GM18861 (cell line): ENCODE results near the gene PIK3CD.
"Not testable (repeated sequence)": the region's sequence is repeated elsewhere in the genome, so short reads cannot be mapped to it uniquely, and the experiment has no call there.

Experiments used
- ATAC-seq: cut with Tn5 transposase; IDR thresholded peaks from one replicate; pipeline ENCODE4 v1.9.1; 2021; ENCODE audit not compliant: unreplicated experiment

PIK3CD gene

DNA sequence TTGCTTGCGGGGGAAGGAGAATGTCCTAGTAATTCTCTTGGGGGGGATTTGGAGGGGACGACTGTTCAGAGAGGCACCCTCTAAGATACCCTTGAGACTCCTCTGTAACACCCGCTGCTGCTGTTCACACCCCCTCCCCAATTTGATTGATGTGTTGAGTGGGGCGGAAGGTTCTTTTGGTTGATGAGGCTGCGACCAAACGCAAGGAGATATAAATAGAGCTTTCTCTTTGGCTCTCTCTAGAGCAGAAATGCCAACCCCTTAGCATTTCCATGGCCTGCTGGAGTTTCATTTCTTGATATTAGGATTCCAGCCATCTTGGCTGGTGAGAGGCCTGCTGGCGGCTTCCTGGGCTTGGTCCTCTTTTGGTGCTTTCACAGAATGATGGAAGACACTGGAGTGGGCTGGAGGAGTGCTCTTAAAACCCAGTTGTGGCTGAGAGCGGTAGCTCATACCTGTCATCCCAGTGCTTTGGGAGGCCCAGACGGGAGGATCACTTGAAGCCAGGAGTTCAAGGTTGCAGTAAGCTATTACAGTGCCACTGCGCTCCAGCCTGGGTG is 2.0 kb downstream of the PIK3CD start:
- ATAC-seq = no peak

DNA sequence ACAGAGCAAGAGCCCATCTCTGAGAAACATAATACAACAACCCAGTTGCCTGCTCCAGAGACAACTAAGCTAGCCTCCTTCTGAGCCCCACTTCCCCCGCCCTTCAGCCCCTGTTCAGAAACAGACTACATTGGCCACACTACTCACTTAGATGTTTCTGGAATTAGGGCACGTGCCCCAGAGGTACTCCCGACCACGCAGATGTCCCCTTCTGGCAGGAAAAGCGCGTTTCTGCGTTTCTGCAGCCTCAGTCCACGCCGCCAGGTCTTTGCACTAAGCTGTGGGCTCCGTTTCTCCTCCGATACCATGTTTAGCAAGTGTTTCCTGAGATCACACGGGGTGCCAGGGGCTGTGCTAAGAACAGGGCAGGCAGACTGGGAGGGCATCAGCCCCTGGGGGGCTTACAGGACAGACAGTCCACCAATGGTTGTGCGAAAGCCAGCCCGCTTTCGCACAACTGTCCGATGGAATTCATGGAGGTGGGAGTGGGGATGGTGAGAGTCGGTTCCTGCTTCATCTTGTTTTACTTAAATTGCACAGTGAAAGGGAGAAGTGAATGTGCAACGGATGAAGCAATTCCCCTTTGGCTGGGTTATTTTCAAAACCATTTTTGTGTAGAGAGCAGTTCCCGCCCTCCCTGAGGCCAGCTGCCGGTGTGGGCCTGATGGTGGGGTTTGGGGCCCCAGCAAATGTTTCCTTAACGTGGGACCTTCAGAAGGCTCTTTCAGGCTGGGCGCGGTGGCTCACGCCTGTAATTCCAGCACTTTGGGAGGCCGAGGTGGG is 2.7 kb downstream of the PIK3CD start:
- ATAC-seq = no peak

DNA sequence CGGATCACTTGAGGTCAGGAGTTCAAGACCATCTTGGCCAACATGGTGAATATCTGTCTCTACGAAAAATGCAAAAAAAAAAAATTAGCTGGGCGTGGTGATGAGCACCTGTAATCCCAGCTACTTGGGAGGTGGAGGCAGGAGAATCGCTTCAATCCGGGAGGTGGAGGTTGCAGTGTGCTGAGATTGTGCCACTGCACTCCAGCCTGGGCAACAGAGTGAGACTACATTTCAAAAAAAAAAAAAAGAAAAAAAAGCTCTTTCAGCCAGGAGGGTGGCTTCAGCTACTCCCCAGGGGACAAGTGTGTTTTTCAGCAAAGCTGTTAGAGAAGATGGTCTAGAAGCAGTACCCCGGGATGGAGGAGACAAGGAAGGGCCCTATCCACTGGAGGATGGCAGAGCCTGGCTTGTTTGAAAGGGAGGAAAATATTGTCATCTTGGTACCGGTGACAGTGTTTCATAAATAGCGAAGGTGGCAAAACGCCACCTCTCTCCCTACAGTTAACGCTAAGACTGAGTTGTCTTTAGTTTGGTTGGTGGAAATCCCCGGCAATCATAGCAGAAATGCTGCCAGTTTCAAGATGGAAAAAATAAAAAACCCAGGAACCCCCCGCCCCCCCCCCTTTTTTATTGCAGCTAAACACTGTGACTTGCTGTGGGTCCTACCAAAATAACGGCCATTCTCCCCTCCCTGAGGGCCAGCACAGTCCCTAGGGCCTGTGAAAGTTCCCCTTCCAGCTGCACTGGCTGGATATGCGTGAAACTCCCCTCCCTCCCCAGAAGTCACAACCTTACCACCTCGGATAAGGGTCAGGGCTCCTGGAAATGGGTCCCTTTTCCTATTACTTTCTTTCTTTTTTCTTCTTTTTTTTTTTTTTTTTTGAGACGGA is 3.5 kb downstream of the PIK3CD start:
- peak; percentile 28 for ATAC-seq

DNA sequence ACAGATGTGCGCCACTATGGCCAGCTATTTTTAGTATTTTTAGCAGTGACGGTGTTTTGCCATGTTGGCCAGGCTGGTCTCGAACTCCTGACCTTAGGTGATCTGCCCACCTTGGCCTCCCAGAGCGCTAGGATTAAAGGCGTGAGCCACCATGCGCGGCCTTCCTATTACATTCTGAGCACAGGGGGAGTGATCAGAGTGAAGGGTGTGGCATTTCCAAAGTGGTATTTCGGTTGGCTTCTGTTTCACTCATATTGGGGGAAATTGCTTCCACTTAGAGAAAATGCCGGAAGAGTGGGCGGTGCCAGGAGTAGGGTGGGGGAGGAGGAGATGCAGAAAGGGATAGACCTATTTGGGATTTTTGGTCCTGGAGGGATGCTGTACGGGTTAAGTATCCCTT is 4.3 kb downstream of the PIK3CD start:
- no peak for ATAC-seq

DNA sequence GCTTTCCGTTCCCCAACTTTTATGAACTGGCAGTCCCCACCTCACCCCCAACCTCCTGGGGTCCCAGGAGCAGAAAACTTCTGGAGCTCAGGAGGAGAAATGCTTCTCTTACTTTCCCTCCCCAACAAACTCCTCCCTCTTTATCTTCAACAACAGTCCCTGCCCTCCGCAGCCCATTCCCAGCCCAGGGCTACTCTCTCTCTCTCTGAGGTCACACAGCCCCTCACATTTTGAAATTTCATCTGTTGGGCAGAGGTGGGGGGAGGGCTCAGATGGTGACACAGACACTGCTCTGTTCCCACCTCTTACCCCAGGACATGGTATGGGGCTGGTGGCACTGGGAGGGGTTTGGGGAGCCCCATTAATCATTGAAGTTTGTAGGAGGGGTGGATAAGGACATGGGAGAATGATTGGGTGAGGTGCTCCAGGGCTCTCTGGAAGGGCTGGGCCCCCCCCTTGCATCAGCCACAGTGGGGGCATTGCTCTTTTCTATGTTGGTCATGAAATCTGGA is 6.0 kb downstream of the PIK3CD start:
- no peak for ATAC-seq

DNA sequence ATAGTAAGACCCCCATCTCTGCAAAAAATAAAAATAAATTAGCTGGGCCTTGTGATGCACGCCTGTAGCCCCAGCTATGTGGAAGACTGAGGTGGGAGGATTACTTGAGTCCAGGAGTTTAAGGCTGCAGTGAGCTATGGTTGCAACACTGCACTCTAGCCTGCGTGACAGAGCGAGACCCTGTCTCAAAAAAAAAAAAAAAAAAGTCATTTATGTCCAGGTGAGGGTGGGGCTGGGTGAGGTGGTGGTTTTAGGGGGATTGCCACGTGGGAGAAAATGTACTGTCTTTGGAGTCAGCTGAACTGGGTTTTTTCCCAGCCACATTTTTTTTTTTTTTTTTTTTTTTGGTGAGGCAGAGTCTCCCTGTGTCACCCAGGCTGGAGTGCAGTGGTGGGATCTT is 6.7 kb downstream of the PIK3CD start:
- no peak for ATAC-seq

DNA sequence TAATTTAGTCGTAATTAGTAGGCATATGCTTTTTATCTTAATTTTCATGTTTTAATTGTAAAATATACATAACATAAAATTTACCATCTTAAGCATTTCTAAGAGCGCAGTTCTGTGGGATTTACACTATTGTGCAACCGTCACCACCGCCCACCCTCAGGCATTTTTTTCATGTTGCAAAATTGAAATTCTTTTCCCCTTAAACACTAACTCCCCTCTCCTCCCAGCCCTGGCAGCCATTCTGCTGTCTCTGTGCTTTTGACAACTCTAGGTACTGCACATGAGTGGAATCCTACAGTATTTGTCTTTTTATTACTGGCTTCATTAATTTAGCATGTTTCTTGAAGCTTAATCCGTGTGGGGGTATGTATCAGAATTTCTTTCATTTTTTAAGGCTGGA is 7.8 kb downstream of the PIK3CD start:
- ATAC-seq = no peak

DNA sequence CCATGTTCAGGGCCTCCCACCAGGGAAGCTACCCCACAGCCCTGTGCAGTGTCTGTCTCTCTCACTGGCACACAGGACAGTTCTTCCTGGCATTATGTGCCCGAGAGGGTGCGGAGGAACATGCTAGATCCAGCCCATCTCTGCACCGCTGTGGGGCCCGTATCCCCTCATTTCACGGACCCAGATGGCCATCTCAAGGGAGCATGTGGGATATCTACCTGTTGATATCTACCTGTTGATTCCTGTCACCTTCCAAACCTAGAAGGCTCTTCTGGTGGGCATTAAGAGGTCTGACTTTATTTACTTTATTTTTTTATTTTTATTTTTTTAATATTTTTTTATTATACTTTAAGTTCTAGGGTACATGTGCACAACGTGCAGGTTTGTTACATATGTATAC is 11.7 kb downstream of the PIK3CD start:
- no peak for ATAC-seq

DNA sequence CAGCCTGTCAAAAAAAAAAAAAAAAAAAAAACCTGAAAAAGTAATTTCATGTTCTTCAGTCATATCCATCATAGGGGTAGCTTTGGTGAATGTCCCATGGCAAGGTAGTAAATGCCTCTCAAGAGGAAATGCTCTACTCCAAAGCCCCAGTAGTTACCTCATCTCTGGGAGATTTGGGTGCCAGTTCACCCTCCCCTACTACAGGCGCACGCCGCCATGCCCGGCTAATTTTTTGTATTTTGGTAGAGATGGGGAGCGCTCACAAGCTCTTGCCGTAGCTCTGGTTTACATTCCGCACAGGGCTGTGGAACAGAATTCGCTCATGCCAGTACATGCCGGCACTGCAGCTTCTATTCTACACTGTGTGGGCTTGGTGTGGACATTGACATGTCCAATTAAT is 13.7 kb downstream of the PIK3CD start:
- no peak for ATAC-seq

DNA sequence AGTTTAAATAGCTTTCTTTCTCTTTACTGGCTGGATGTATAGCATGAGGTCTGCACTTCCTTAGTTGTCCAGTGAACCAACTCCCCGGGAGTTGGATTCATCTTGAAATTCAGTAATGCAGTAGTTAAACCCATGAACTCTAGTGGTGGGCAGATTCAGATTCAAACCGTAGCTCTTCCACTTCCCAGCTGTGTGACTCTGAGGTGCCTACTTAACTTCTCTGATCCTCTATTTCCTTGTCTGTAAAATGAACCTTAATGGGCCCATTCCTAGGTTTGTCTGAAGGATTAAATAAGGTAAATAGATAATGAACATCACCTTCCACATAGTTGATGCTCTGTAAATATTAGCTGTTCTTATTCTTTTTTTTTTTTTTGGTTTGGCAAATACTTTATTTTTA is 16.5 kb downstream of the PIK3CD start:
- ATAC-seq = no peak

DNA sequence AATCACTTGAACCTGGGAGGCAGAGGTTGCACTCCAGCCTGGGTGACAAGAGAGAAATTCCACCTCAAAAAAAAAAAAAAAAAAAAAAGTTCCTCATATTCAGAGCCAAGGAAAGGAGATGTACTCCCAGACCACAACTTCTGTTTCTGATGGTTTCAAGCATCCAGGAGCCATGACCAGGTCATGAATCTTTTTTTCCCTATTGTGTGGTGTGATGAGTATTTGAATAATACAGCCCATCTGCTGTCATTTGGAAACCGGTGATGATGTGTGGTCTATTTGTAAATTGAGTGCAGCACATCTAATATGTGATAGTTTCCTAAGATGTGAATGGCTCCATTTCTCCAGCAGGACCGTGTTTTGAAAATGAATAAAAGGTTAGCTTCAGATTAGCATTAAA is 18.6 kb downstream of the PIK3CD start:
- no peak for ATAC-seq

DNA sequence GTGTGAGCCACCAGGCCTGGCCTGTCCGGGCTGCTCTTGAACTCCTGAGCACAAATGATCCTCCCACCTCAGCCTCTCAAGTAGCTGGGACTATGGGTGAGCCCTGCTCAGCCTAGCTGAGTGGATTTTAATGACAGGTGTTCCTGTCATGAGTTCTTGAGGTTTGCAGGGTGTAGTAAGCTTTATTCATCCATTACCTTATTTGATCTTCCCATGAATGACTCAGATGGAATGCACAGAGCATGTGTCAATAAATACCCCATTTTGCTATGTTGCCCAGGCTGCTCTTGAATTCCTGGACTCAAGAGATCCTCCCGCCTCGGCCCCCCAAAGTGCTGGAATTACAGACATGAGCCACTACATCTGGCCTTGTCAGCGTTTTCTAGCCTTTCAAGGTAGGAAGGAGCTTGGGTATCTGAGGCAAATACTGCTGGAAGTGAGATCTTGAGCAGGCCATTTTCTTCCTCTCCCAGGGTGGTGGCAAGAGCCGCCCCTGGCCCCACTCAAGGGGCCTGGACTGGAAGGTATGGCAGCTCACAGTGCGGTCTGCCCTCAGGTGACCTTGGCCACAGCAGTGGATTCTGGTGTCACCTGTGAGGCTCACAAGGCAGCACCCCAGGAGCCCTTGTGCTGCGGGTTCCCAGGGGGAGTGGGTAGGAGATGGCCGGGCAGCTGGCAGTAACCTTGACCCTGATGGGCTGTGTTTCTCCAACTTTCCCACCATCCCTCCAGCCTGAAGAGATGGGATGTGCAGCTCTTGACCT is 20.0 kb downstream of the PIK3CD start:
- no peak for ATAC-seq

DNA sequence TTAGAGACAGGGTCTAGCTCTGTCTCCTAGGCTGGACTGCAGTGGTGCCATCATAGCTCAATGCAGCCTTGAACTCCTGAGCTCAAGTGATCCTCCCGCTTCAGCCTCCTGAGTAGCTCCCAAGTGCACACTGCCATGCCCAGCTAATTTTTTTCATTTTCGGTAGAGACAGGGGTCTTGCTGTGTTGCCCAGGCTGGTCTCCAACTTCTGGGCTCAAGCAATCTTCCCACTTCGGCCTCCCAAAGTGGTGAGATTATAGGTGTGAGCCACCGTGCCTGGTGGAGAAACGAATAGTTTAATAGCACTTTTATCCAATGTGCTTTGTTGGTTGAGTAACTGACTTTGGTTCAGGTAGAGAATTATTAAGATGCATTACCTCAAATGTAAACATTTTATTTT is 20.9 kb downstream of the PIK3CD start:
- ATAC-seq = no peak

DNA sequence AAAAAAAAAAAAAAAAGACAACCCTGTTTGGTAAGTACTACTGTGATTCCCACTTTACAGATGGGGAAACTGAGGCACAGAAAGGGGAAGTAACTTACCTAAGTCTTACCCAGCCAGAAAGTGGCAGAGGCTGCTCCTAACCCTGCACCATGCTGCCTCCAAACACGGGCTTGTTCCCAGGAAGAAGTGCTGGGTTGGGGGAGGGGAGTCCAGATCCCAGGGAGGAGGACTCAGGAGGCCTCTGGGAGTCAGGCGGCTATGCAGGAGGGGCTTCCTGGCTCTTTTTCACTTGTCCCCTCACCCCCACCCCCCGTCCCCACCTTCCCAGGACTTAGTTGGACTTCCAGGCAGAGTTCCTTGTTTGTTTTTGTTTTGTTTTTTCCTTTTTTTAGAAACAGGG is 23.9 kb downstream of the PIK3CD start:
- ATAC-seq = no peak

DNA sequence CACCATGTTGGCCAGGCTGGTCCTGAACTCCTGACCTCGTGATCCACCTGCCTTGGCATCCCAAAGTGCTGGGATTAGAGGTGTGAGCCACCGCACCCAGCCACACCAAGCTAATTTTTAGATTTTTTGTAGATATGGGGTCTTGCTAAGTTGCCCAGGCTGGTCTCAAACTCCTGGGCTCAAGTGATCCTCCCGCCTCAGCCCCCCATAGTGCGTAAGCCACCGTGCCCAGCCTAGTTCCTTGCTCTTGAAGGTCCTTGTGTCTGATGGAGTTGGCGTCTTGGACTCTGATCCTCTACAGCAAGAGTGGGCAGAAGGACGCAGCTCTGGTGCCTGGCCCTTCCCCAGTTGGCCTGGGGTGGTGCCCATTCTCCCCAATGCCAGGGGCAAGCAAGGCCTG is 24.6 kb downstream of the PIK3CD start:
- ATAC-seq = not testable (repeated sequence)

DNA sequence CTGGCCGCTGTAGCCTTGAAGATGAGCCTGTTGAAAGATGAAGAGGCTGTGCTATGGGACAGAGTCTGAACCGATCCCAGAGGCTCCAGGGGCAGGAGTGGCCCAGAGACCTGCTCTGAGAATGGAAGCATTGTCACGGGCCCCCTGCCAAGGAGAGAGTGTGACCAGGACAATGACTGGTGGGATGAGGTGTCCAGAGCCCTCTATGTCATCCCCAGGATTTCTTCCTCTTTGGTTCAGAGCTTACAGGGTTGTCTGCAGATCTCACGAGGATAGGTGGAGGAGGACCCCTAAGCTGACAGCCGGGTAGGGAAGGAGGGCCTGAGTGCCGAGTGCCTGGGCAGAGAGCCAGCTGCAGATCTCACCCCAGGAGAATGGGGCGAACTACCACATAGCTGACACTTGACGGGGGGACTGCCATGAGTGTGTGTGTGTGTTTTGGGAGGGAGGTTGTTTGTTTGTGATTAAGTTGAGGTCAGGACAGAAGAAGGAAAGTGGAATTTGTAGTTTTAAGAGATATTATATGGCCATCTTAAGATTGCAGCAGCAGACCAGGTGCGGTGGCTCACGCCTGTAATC is 25.4 kb downstream of the PIK3CD start:
- no peak for ATAC-seq

DNA sequence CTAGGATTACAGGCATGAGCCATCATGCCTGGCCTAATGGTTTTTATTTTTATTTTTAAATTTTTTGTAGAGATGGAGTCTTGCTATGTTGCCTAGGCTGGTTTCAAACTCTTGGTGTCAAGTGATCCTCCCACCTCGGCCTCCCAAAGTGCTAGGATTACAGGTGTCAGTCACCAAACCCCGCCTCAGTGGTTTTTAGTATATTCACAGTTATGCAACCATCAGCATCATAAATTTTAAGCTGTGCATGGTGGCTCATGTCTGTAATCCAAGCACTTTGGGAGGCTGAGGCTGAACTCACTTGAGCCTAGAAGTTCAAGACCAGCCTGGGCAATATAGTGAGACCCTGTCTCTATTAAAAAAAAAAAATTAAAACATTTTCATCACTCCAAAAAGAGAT is 28.6 kb downstream of the PIK3CD start:
- ATAC-seq = no peak

DNA sequence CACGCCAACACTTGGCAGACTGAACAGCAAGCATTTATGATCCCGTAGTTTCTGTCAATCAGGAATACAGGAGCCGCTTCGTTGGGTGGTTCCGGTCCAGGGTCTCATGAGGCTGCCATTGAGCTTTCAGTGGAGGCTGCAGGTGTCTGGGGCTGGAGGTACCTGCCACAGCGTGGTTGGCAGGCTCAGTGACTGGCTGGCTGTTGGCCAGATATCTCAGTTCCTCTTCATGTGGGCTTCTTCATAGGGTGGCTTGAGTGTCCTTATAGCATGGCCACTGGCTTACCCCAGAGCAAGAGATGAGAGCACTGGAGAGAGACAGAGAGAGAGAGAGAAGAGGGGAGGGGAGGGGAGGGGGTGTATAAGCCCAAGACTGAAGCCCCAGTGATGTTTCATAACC is 29.3 kb downstream of the PIK3CD start:
- no peak for ATAC-seq

DNA sequence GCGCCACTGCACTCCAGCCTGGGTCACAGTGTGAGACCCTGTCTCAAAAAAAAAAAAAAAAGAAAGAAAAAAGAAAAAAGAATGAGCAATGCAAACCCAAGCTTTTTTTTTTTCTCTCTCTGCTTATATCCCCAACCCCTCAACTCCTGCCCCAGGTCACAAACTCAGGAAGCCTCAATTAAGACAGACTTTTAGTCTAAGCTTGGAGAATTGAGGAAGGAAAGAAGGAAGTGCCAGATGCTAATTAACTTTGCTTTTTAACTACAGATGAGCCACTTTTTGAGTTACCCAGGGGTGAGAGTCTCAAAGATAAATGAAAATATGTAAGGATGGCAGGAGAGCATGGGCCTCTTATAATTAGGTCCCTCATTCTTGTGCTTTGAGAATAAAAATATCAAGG is 33.3 kb downstream of the PIK3CD start:
- ATAC-seq = no peak

DNA sequence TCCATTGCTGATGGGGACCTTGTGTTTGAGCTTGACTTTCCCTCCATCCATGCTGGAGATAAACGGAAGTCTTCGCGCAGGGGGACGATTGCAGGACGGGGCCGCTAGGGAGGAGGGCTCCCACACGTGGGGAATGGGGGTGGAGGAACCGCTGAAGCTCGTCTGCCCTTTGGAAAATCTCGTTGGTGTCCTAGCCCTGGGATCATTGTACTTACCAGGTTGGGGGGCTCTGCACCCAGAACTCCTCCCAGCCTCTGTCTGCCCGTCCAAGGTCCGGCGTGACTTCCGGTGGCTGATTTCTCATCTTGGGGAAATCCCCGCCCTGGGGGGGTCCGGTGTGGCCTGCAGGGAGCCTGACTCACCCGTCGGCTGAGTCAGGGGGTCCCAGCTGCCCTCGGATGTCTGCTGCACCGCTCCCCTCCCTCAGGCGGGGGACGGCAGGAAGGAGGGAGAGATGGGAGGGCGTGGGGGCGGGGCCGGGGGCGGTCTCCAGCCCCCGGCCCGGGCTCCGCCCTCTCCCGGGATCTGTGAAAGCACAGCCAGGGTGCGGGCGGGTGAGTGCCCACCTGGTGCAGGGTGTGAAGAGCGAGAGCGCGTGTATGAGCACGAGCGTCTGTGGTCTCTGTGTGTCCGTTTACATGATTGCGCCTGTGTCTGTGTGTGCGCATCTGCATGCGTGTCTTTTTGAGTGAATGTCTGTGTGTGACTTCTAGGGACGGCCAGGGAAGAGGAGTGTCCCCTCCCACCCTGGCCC is 35.8 kb downstream of the PIK3CD start:
- no peak for ATAC-seq
